AG09309 (cell line): ENCODE measurements around the gene CLIC5.

Source experiments
- DNase-seq: peaks from one replicate; pipeline ENCODE4 v3.0.0-alpha.2; 2010; ENCODE audit warnings: low read depth
- H3K4me3 ChIP-seq: 2 replicates; pipeline ENCODE4 v1.5.1; 2011; ENCODE audit warnings: mild to moderate bottlenecking, low read depth, low read length, moderate library complexity; ENCODE audit not compliant: control insufficient read depth
- TF ChIP-seq, protein P1 (sequence below): IDR thresholded peaks from 2 replicates; pipeline ENCODE4 v1.5.1; 2011; ENCODE audit warnings: mild to moderate bottlenecking, low read depth, low read length, inconsistent platforms; ENCODE audit not compliant: insufficient read depth, control insufficient read depth; ENCODE audit errors: missing control alignments

Gene CLIC5

DNA sequence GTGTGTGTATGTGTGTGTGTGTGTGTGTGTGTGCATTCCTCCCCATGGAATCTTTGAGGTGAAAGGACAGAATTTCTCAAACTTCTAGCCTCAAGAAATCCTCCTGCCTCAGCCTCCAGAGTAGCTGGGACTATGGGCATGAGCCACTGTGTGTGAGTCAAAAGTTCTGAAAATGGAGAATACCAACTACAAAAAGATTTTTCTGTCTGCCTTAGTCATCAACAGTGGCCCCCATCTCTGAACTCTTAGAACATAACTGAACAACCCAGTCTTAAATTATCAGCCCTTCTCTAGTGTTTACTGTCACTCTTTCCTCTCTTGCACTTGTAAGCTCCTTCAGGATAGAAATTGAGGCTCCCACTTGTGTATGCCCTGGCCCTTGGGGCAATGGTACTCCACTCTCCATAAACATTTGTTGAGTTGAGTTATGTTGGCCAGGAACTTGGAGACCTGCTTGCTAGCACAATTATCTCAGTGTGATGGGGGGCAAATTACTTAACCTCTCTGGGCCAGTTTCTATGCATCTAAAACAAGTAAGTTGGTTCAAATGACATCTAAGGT is 35.3 kb upstream of the CLIC5 start:
- TF ChIP-seq, protein P1, sequence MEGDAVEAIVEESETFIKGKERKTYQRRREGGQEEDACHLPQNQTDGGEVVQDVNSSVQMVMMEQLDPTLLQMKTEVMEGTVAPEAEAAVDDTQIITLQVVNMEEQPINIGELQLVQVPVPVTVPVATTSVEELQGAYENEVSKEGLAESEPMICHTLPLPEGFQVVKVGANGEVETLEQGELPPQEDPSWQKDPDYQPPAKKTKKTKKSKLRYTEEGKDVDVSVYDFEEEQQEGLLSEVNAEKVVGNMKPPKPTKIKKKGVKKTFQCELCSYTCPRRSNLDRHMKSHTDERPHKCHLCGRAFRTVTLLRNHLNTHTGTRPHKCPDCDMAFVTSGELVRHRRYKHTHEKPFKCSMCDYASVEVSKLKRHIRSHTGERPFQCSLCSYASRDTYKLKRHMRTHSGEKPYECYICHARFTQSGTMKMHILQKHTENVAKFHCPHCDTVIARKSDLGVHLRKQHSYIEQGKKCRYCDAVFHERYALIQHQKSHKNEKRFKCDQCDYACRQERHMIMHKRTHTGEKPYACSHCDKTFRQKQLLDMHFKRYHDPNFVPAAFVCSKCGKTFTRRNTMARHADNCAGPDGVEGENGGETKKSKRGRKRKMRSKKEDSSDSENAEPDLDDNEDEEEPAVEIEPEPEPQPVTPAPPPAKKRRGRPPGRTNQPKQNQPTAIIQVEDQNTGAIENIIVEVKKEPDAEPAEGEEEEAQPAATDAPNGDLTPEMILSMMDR, result no peak
- no peak overlapping the region for H3K4me3 ChIP-seq
- DNase-seq, result no peak

DNA sequence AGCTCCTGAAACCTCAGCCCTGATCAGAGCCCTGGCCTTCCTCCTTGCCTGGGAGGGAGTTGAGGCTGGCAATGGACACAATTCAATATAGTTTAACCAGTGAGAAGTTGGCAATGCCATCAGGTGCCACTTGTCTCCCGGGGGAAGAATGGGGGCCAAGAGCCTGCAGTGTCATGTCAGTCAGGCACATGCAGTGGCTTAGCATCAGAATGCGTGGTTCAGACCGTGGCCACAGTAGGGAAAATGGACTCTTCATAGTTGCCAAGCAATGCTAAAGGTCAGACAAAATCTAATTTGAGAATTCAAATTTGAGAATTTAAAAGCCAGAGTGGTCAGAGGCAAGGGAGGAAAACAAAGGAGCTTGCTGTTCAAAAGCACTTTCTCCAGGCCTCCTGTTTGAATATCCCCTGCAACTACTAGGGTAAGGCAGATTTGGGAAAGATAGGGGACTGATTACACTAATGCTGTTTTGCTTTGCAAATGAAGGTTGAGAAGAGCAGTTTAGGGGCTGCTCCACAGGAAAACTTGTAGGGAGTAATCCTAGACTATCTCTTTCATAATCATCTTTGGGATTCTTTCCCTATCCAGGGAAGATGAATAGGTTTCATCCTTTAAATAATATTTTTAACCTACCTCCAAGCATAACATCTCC is 33.1 kb upstream of the CLIC5 start:
- TF ChIP-seq, protein P1, result no peak
- DNase-seq, result no peak
- no peak overlapping the region for H3K4me3 ChIP-seq

DNA sequence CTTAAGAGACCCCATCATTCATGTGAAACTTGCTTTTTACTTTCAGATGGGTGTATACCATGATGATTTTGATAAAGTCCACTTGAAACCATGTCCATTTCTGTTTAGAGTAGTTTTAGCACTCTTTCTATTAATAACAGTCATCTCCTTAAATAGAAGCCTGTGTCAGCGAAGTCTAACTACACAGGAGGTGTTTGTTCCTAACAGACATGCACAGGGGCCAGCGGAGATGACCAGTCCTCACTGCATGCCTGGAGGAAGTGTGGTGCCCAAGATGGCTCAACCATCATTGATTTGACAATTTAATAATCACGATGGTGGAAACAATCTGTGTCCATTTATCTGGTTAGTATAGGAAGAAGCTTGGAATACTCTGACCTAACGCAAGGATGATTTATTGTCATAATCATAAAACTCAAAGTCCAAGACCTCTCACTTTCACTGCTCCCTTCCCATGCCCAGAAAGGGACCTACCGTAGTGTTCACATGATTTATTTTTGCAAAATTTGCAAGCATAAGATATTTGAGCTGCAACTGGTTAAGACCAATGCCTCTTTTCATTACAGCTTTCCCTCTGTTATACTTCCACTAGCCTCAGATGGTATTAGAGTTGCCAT is 31.0 kb upstream of the CLIC5 start:
- no peak overlapping the region for H3K4me3 ChIP-seq
- TF ChIP-seq, protein P1, result no peak
- no peak for DNase-seq

DNA sequence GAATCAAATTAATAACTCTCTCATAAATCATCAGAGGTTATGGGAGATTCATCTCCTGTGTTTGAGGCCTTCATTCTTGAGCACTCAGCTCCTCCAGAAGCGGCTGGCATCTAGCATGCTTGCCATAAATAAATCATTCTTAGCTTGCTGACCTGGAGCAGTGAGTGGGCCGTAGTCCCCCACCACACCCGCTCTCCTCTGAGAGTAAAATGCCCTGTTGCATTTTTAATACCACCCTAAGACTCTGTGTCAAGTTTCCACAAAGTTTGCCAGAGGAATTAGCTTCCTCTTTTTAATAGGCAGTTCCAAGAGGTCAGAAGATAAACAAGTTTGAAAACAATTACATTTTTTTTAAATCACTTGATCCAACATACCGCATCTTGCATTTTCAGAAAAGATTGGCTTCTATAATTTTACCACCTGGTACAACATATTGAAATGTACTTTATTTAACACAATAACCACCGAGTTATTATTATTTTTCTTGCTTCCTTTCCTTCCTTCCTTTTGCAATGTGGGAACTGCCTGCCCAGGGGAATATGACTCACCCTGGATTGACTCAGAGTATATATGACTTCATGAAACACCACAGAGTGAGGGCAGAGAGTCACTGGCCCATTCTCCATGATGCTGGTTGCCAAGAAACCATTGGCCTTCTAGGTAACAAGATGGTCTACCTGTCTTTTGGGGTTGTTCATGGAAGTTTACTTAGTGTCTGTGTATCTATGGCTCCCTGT is 29.4 kb upstream of the CLIC5 start:
- TF ChIP-seq, protein P1, result no peak
- DNase-seq, result peak; percentile 27
- no peak overlapping the region for H3K4me3 ChIP-seq

DNA sequence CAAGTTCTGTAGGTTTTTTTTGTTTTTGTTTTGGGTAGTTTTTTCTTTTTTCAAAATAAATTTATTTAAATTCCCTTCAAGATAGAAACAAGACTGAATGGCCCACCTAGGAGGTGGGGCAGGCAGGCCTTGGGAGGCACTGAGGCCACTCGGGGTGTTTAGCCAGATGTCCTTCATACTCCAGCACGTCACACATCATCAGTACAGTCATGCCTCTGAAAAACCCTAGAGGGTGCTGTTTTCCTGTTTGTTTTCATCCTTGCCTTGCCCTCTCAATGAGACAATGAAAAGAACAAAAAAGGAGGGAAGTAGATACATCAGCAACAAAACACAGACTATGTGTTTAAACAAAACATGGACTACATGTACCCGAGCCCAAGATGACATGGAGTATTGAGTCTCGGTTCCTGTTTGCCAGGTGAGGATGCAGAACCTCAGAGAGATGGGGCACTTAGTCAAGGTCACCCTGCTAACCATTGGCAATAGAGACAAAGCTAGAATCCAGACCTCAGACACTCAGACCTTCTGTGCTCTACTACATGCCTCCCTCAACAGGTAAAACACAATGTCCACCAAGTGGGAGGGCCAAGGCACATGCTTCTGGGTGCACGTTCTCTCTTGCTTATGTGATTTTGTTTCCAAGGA is 26.8 kb upstream of the CLIC5 start:
- DNase-seq, result no peak
- TF ChIP-seq, protein P1, result peak; percentile 43
- no peak overlapping the region for H3K4me3 ChIP-seq

DNA sequence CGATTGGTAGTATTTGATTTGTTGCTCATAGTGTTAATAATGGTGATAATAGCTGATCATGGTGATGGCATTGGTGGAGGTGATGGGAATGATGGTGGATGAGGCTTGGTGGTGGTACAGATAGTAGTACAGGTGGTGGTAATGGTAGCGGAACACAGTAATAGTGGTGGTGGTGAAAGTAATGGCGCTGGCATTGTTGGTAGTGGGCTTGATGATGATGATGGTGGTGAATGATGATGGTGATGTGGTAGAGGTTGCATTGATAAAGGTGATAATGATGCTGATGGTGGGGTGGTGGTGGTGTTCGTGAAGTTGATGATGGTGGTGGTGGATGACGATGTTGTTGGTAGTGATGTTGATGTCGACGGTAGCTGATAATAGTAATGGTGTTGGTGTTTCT is 24.6 kb upstream of the CLIC5 start:
- no peak overlapping the region for H3K4me3 ChIP-seq
- TF ChIP-seq, protein P1, result no peak
- no peak for DNase-seq
